RWPE2 (cell line): ENCODE measurements around the gene MANEA.

Experiments
- ATAC-seq: fragments of 200-7000 bp; cut with Tn5 transposase; 3 replicates; pipeline ENCODE4 v1.9.1; 2021; ENCODE audit warnings: low read depth
- DNase-seq: peaks from one replicate; pipeline ENCODE4 v3.0.0-alpha.2; 2020; ENCODE audit warnings: low spot score
- H3K27ac ChIP-seq: fragments of 450-650 bp; 2 replicates; pipeline ENCODE4 v1.5.1; 2017; ENCODE audit warnings: mild to moderate bottlenecking; ENCODE audit not compliant: poor library complexity, severe bottlenecking
- H3K27me3 ChIP-seq: fragments of 250-450 bp; sonication (Bioruptor Pico); 2 replicates; pipeline ENCODE4 v1.5.1; 2021; ENCODE audit warnings: mild to moderate bottlenecking, moderate library complexity; ENCODE audit not compliant: insufficient read depth, poor library complexity, severe bottlenecking
- H3K36me3 ChIP-seq: fragments of 250-450 bp; sonication (Bioruptor Pico); 2 replicates; pipeline ENCODE4 v1.5.1; 2020; ENCODE audit warnings: low read depth, mild to moderate bottlenecking, moderate library complexity
- H3K4me1 ChIP-seq: fragments of 250-450 bp; sonication (Bioruptor Pico); 2 replicates; pipeline ENCODE4 v1.5.1; 2021; ENCODE audit warnings: mild to moderate bottlenecking, moderate library complexity; ENCODE audit not compliant: insufficient read depth, poor library complexity, severe bottlenecking
- H3K4me3 ChIP-seq: fragments of 250-450 bp; sonication (Bioruptor Pico); 2 replicates; pipeline ENCODE4 v1.5.1; 2021; ENCODE audit warnings: mild to moderate bottlenecking, moderate library complexity; ENCODE audit not compliant: severe bottlenecking
- H3K9me3 ChIP-seq: fragments of 250-450 bp; sonication (Bioruptor Pico); 2 replicates; pipeline ENCODE4 v1.5.1; 2021; ENCODE audit warnings: mild to moderate bottlenecking, moderate library complexity; ENCODE audit not compliant: severe bottlenecking
- CTCF ChIP-seq: fragments of 450-650 bp; IDR thresholded peaks from one replicate; pipeline ENCODE4 v1.5.1; 2017; ENCODE audit warnings: mild to moderate bottlenecking, moderate library complexity; ENCODE audit not compliant: poor library complexity, severe bottlenecking

MANEA gene

GRCh38 chr6:95658886-95659285, 81.6 kb downstream of the MANEA start:
- Histone ChIP-seq H3K27ac (no peak overlapping the region), H3K4me1 (no peaks in the 10 kb centered on the region), H3K27me3 (no peaks in the 10 kb centered on the region), H3K36me3 (no peaks in the 10 kb centered on the region), H3K9me3 (no peaks in the 10 kb centered on the region), H3K4me3 (no peak overlapping the region)
- TF ChIP-seq CTCF, result no peak
- no peak for DNase-seq
- ATAC-seq, result no peak
